ENCODE measurements around the gene S100A14. TPM values are rescaled to one million over a fixed set of nuclear protein-coding genes. Genes with fewer than 3 reads are reported as not detected.
"Not testable (repeated sequence)": the region's sequence is repeated elsewhere in the genome, so short reads cannot be mapped to it uniquely, and the experiment has no call there.

The S100A14 gene
- total RNA-seq, 2 donors from 2014 or later: 4.2 to 4.9 TPM

GRCh38 chr1:153643816-153644215 is 27.7 kb upstream of the S100A14 start:
- peaks cover 0 to 10% of the 10 kb centered on the region in 2 donors for H3K4me1 ChIP-seq (ENCODE audit: control insufficient read depth in 1 of 2, low read depth in 2 of 2)

GRCh38 chr1:153643100-153643499 is 27.0 kb upstream of the S100A14 start:
- ATAC-seq (ENCODE audit: insufficient number of reproducible peaks, low FRiP score, low read depth): no peak
- H3K27me3 ChIP-seq (replicated peaks; ENCODE audit: insufficient read depth): no peaks in the 10 kb centered on the region
- H3K4me3 ChIP-seq: no peak overlapping the region
- H3K9me3 ChIP-seq: no peaks in the 10 kb centered on the region
- peaks cover 63% of the 10 kb centered on the region for H3K36me3 ChIP-seq
- peaks cover 0 to 8% of the 10 kb centered on the region in 2 donors for H3K4me1 ChIP-seq (ENCODE audit: control insufficient read depth in 1 of 2, low read depth in 2 of 2)
- no peak overlapping the region for H3K27ac ChIP-seq
- DNase-seq (ENCODE audit: low spot score): no peak
- TF ChIP-seq CTCF (IDR thresholded peaks at IDR 0.05): no peak

More at GRCh38 chr1:153643816-153644215, 27.7 kb upstream of the S100A14 start:
- Histone ChIP-seq H3K4me3 (no peak overlapping the region), H3K27me3 (replicated peaks; ENCODE audit: insufficient read depth) (no peaks in the 10 kb centered on the region), H3K36me3 (peaks cover 56% of the 10 kb centered on the region), H3K27ac (no peak overlapping the region), H3K9me3 (no peaks in the 10 kb centered on the region)
- DNase-seq (ENCODE audit: low spot score) (no peak), ATAC-seq (ENCODE audit: insufficient number of reproducible peaks, low FRiP score, low read depth) (no peak)
- TF ChIP-seq CTCF (IDR thresholded peaks at IDR 0.05): no peak

- DNase-seq (ENCODE audit: low spot score) (no peak), ATAC-seq (ENCODE audit: insufficient number of reproducible peaks, low FRiP score, low read depth) (no peak)
- TF ChIP-seq CTCF (IDR thresholded peaks at IDR 0.05): no peak
- H3K36me3 ChIP-seq: peaks cover 72% of the 10 kb centered on the region
- no peaks in the 10 kb centered on the region for H3K27me3 ChIP-seq (replicated peaks; ENCODE audit: insufficient read depth)
- peaks cover 6% of the 10 kb centered on the region in 2 donors for H3K4me1 ChIP-seq (ENCODE audit: control insufficient read depth in 1 of 2, low read depth in 2 of 2)
- H3K27ac ChIP-seq: no peak overlapping the region
- H3K4me3 ChIP-seq: no peak overlapping the region
- H3K9me3 ChIP-seq: no peaks in the 10 kb centered on the region
Measured at GRCh38 chr1:153642161-153642560, 26.0 kb upstream of the S100A14 start.

GRCh38 chr1:153640861-153641260 is 24.7 kb upstream of the S100A14 start:
- H3K4me1 ChIP-seq (ENCODE audit: control insufficient read depth in 1 of 2, low read depth in 2 of 2): peaks cover 8 to 19% of the 10 kb centered on the region in 2 donors
- no peak for ATAC-seq (ENCODE audit: insufficient number of reproducible peaks, low FRiP score, low read depth)
- no peak for DNase-seq (ENCODE audit: low spot score)
- no peak overlapping the region for H3K27ac ChIP-seq
- H3K4me3 ChIP-seq: no peak overlapping the region
- peaks cover 75% of the 10 kb centered on the region for H3K36me3 ChIP-seq
- no peaks in the 10 kb centered on the region for H3K27me3 ChIP-seq (replicated peaks; ENCODE audit: insufficient read depth)
- no peaks in the 10 kb centered on the region for H3K9me3 ChIP-seq
- TF ChIP-seq CTCF (IDR thresholded peaks at IDR 0.05): no peak

- not testable (repeated sequence) for H3K9me3 ChIP-seq; ATAC-seq (ENCODE audit: insufficient number of reproducible peaks, low FRiP score, low read depth); H3K27me3 ChIP-seq (replicated peaks; ENCODE audit: insufficient read depth); H3K4me3 ChIP-seq; DNase-seq (ENCODE audit: low spot score); H3K27ac ChIP-seq
- Histone ChIP-seq H3K36me3 (peaks cover 69% of the 10 kb centered on the region), H3K4me1 (ENCODE audit: control insufficient read depth in 1 of 2, low read depth in 2 of 2) (peaks cover 14 to 25% of the 10 kb centered on the region in 2 donors)
Measured at GRCh38 chr1:153640213-153640612, 24.1 kb upstream of the S100A14 start.

- Histone ChIP-seq H3K27me3 (replicated peaks; ENCODE audit: insufficient read depth) (no peaks in the 10 kb centered on the region), H3K27ac (no peak overlapping the region), H3K36me3 (peaks cover 62% of the 10 kb centered on the region), H3K9me3 (no peaks in the 10 kb centered on the region), H3K4me1 (ENCODE audit: control insufficient read depth in 1 of 2, low read depth in 2 of 2) (peaks cover 18 to 30% of the 10 kb centered on the region in 2 donors), H3K4me3 (no peak overlapping the region)
- no peak for TF ChIP-seq CTCF (IDR thresholded peaks at IDR 0.05)
- no peak for DNase-seq (ENCODE audit: low spot score)
- no peak for ATAC-seq (ENCODE audit: insufficient number of reproducible peaks, low FRiP score, low read depth)
Measured at GRCh38 chr1:153639280-153639679, 23.2 kb upstream of the S100A14 start.

All from thoracic aorta (tissue), 2 donors.